ENCODE measurements around the gene TCL1B.
"Not testable (repeated sequence)": the region's sequence is repeated elsewhere in the genome, so short reads cannot be mapped to it uniquely, and the experiment has no call there.

TCL1B gene, protein sequence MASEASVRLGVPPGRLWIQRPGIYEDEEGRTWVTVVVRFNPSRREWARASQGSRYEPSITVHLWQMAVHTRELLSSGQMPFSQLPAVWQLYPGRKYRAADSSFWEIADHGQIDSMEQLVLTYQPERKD

DNA sequence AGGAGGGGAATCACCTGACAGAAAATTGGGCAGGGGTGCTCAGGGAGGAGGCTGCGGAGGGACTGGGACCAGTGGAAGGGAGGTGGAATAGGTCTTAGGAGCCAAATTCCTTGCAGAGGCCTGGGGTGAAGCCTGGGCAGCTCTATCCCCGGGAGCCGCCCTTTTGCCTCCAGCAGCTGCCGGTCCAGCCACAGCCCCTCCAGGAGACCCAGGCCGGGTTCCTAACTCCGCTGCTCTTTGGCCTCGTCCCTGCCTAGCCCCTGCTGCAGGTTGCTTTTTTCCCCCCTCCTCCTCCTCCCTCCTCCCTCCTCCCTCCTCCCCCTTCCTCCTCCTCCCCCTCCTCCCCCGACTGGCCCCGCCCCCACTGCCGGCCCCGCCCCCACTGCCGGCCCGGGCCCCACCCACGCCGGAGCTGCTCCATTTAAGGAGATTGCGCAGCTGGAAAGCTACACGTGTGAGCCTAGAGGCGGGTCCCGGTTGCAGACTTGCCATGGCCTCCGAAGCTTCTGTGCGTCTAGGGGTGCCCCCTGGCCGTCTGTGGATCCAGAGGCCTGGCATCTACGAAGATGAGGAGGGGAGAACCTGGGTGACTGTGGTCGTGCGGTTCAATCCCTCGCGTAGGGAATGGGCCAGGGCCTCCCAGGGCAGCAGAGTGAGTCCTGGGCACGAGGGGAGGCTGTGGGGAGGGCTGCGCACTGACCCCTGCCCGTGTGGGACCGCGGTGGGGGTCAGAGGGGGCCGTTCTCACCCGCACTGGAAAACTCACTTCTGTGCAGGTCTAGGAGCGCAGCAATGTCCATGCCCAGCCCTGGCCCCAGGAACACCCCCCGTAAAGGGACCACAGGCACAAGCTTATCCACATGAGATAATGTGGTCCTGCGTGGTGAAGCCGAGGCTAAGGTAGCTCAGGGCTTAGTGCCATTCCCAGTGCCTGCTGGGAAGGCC is at the start of gene TCL1B:
TSS of gene TCL1B (plus strand) at position 449 of the 945 bp plus-strand sequence. CDS start at position 491, 42 bp downstream.
- no peak for DNase-seq

GRCh38 chr14:95644981-95645380 is 41.2 kb upstream of the TCL1B start:
- no peak for DNase-seq

GRCh38 chr14:95645389-95645996 is 40.7 kb upstream of the TCL1B start:
- DNase-seq, result no peak

DNA sequence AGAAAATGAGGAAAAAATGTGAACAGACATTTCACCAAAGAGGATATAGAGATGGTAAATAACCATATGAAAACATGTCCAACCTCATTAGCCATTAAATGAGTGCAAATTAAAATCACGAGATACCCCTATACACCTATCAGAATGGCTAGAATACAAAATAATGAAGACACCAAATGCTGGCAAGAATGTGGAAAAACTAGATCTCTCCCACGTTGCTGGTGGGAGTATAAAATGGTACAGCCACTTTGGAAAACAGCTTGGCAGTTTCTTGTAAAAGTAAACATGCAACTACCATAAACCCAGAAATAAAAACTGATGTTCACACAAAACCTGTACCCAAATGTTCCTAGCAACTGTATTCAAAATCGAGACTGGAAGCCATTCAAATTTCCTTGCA is 38.3 kb upstream of the TCL1B start:
- no peak for DNase-seq

GRCh38 chr14:95649230-95649629 is 37.0 kb upstream of the TCL1B start:
- DNase-seq, result no peak

DNA sequence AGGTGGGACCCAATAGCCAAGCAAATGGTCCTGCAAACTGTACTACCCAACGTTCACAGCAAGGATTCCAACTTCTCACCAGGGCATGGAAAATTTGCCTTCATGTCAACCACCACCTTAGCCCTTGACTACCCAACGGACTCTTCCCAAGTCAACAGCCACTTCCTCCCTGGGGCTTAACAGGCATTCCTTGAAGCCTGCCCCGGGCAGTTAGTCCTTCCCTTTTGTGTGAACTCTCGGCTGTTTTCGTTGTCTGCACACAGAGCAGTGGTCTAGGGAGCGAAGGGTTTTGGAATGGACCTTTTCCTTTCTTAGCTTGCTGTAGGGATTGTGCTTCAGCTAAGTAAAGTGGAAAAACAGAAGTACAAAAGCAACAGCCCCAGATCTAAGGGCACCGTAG is 35.2 kb upstream of the TCL1B start:
- no peak for DNase-seq

DNA sequence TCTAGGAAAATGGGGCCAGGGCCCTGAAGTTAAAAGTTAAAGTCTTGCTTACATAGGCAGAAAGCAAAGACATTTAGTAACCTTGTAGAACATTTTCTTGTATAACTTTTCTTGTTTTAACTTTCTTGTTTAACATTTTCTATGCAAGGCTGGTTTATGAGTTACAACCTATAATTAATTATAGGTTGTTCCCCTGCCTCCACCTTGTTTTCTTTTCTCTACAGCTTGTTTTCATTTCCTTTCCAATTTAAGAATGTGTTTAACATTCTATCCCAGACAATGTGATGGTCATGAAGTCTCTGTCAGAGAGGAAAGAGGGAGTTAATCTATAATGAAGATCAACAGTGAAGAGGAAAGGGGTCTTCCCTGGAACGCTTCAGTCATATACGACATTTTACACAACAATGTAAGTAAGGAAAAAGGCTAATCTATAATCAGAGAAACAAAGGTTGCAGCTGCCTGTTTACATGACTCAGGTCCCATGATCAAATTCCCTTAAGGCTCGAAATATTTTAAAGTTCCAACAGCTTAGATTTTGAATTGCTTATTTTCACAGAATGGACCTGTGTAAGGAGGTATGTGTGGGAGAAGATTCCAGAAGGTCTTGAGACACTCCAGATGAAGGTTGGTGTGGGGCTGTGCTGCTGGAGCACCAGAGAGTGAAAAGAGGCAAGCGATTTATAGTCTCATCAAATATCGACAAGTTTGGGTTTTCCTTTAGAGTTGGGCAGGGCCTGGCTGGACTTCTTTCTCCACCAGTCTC is 34.2 kb upstream of the TCL1B start:
- no peak for DNase-seq

DNA sequence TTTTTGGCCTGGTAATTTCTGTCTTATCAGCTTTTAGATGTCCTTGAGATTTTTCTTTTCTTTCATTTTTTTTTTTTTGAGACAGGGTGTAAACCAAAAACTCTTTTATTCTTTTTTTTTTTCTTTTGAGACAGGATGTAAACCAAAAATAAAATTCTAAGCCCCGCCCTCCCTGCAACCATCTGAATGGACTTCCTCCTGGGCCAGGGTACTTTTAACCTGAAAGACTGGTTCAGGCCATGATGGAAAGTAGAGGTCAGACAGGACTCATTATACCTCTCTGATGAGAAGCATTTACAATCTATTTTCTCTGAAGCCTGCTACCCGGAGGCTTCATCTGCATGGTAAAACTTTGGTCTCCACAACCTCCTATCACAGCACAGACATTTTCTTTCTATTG is 33.5 kb upstream of the TCL1B start:
- no peak for DNase-seq

DNA sequence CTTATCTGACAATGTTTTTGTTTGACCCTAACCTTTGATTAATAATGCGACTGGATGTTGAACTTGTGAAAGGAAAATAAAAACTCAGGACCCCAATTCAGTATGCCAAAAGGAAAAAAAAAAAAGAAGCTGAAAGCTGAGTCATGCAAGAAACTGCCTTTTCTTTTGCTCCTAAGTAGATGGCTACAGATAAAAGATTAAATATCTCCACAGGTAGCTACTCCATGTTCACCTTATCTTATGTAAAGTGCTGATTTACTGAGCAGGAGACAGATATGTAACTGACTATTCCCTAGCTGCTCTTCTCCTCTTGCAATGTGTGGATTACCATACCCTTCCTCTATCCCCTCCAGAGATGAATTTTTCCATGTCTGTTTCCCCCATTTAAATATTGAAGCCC is 30.8 kb upstream of the TCL1B start:
- no peak for DNase-seq

DNA sequence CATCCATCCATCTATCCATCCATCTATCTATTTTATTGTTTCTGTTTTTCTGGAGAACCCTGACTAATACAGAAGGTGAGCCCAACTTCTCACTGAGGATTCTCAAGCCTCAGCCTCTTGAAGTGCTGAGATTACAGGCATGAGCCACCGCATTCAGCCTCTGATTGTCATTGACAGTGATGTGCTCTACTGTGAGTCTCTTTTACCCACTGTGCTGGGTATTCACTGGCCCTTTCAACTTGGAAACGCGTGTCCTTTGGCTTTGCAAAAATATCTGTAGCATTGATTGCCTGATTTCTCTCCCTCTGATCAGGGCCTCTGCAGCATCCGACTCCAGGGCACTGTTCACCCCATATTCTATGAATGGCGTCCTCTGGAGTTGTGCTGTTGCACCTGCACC is 29.6 kb upstream of the TCL1B start:
- DNase-seq, result no peak

GRCh38 chr14:95657454-95657853 is 28.8 kb upstream of the TCL1B start:
- no peak for DNase-seq

DNA sequence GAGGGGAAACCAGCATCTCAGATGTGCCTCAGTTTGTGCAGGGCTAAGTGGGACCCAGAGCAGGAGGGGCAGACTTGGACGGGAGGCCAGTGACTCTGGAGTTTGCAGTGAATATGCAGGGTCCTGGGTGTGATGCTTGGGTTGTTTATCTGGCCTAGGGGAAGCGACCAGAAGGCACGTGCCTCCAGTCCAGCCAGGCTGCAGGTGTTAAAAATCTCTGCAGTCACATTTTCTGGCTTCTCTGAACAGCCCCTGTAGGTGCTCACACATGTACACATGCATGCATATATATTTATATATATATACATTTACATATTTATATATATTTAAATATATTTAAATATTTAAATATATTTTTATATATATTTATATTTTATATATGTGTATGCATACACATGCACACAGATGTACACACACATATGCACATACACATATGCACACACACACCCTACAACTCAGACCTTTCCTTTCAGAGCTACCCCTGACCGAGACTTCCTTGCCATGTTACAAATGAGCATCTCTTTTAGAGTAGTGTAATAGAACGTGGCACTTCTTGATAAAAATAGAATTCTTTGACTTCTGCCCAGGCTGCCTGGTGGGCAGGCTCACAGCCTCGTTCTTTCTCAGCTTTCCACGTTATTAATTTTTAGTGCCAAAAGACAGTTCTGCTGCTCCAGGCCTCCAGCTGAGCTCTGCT is 26.8 kb upstream of the TCL1B start:
- no peak for DNase-seq

- DNase-seq, result no peak
These were observed 26.2 kb upstream of the TCL1B start for GRCh38 chr14:95659990-95660385.

DNA sequence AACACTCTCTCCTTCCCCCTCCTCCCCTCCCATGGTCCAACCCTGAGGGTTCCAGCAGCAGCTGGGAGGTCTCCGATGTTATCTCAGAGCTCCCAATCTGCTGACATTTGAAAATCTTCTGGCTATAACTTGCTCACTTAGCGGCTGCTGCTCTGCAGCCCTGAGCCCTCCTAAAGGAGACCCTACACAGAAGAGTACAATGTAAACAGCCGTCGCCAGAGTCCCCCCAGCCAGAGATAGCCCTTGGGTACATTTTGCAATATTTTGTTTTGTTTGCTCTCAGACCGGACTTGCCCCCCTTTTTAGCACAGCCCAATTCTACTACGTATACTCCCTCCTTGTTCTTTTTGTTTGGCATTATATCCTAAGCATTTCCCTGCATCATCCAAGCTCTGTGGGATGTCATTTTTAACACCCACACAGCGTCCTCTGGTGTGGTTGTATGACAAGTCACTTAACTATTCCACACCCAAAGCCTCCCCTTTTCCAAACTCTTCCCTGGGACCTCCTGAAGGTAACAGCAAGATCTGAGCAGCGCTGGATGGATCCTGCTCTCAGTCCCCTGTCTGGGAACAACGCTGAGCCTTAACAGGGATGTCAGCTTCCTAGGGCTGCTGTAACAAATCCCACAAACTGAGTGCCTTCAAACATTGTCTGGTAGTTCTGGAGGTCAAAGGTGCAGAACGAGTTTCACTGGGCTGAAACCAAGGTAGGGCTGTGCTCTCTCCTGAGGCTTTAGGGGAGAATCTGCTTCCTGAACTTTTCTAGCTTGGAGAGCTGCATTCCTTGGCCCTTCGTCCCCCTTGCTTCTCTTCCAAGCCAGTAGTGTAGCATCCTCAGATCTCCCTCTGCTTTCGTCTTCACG is 25.3 kb upstream of the TCL1B start:
- DNase-seq, result no peak

GRCh38 chr14:95662376-95663186 is 23.6 kb upstream of the TCL1B start:
- no peak for DNase-seq

- DNase-seq, result no peak
These were observed 22.9 kb upstream of the TCL1B start for GRCh38 chr14:95663226-95663797.

GRCh38 chr14:95664066-95664465 is 22.2 kb upstream of the TCL1B start:
- no peak for DNase-seq

GRCh38 chr14:95664546-95664945 is 21.7 kb upstream of the TCL1B start:
- peak; percentile 67 for DNase-seq

- DNase-seq, result not testable (repeated sequence)
These were observed 20.7 kb upstream of the TCL1B start for GRCh38 chr14:95665530-95665929.

DNA sequence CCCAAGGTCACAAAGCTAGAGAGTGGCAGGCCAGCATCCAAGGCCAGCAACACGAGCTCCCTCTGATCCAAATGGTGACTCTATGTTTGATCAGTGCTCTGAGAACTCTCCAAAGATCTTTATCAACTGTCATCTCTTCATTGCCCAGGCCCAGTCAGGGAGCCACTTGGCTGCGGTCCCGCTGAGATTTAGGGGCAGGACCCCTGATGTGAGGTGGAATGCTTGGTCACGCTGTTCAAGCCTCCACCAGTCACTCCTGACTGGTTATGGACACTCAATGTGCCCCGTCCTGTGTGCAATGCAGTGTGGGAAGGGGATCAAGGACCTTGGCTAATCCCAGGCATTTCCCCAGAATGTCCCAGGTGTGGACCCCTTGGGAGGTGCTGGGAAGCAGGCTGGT is 19.8 kb upstream of the TCL1B start:
- DNase-seq, result no peak

Measured in NCI-H2107 (cell line).